Fibroblast of lung (primary cell): Measurements from ENCODE around the gene SEMA3E.

ENCODE experiments used
- EZH2 ChIP-seq: IDR thresholded peaks from 2 replicates; pipeline ENCODE4 v1.5.1; 2012; ENCODE audit warnings: low read length, control low read depth, mild to moderate bottlenecking; ENCODE audit errors: missing control alignments
- TF ChIP-seq, protein P1 (sequence below), 2 donors: IDR thresholded peaks in 1 of 2; conservative IDR thresholded peaks in 1 of 2; 1 replicate in 1 of 2; 2 replicates in 1 of 2; pipeline ENCODE4 v1.5.1; 2011 to 2012; ENCODE audit warnings: low read length in 2 of 2, control low read depth in 1 of 2, inconsistent platforms in 1 of 2, low read depth in 1 of 2, mild to moderate bottlenecking in 1 of 2

DNA sequence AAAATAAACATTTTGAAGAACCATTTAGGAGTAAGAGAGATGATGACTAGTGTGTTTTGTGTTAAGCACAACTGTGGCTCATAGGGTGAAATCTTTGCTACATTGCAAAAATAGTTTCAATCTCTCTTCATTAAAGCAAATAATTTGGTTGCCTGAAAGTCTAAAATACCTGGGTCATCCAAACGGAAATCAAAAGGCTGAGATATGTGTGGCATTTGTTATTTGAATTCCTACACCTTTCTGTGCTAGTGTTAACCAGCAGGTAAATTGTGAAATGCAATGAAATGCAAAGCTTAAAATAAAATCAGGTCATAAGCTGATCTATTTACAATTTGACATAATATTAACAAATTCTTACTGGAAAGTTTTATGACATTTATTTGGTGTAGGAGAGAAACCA lies 40.9 kb upstream of the SEMA3E start:
- TF ChIP-seq, protein P1, sequence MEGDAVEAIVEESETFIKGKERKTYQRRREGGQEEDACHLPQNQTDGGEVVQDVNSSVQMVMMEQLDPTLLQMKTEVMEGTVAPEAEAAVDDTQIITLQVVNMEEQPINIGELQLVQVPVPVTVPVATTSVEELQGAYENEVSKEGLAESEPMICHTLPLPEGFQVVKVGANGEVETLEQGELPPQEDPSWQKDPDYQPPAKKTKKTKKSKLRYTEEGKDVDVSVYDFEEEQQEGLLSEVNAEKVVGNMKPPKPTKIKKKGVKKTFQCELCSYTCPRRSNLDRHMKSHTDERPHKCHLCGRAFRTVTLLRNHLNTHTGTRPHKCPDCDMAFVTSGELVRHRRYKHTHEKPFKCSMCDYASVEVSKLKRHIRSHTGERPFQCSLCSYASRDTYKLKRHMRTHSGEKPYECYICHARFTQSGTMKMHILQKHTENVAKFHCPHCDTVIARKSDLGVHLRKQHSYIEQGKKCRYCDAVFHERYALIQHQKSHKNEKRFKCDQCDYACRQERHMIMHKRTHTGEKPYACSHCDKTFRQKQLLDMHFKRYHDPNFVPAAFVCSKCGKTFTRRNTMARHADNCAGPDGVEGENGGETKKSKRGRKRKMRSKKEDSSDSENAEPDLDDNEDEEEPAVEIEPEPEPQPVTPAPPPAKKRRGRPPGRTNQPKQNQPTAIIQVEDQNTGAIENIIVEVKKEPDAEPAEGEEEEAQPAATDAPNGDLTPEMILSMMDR (conservative IDR thresholded peaks at IDR 0.05 in 1 of 2, IDR thresholded peaks at IDR 0.05 in 1 of 2; ENCODE audit: low read depth in 1 of 2, low read length in 2 of 2), result no peak
- no peak for TF ChIP-seq EZH2
